HEK293T (cell line): ENCODE measurements around the gene GPR137C.

Experiments
- ARNT ChIP-seq: fragments of 450-650 bp; IDR thresholded peaks from 2 replicates; pipeline ENCODE4 v1.6.1; 2017; ENCODE audit warnings: mild to moderate bottlenecking
- BHLHE40 ChIP-seq: fragments of 450-650 bp; IDR thresholded peaks from 2 replicates; pipeline ENCODE4 v1.6.1; 2016; ENCODE audit warnings: mild to moderate bottlenecking, moderate library complexity, borderline replicate concordance
- CTBP1 ChIP-seq: fragments of 450-650 bp; IDR thresholded peaks from 2 replicates; pipeline ENCODE4 v1.6.1; 2016; ENCODE audit warnings: borderline replicate concordance
- ELF4 ChIP-seq: fragments of 450-650 bp; IDR thresholded peaks from 2 replicates; pipeline ENCODE4 v1.6.1; 2017; ENCODE audit warnings: antibody characterized with exemption
- FOXA1 ChIP-seq: fragments of 450-650 bp; IDR thresholded peaks from 2 replicates; pipeline ENCODE4 v1.6.1; 2016; ENCODE audit warnings: mild to moderate bottlenecking
- FOXK2 ChIP-seq: fragments of 450-650 bp; IDR thresholded peaks from 2 replicates; pipeline ENCODE4 v1.6.1; 2016; ENCODE audit warnings: mild to moderate bottlenecking
- FOXM1 ChIP-seq: fragments of 450-650 bp; IDR thresholded peaks from 2 replicates; pipeline ENCODE4 v1.6.1; 2017; ENCODE audit warnings: mild to moderate bottlenecking, borderline replicate concordance
- HDGF ChIP-seq: fragments of 450-650 bp; IDR thresholded peaks from 2 replicates; pipeline ENCODE4 v1.6.1; 2017; ENCODE audit warnings: antibody characterized with exemption, borderline replicate concordance
- SP1 ChIP-seq: fragments of 450-650 bp; IDR thresholded peaks from 2 replicates; pipeline ENCODE4 v1.6.1; 2017
- SUZ12 ChIP-seq: fragments of 450-650 bp; IDR thresholded peaks from 2 replicates; pipeline ENCODE4 v1.6.1; 2016; ENCODE audit warnings: mild to moderate bottlenecking
- ZNF384 ChIP-seq: fragments of 450-650 bp; IDR thresholded peaks from 2 replicates; pipeline ENCODE4 v1.6.1; 2016

DNA sequence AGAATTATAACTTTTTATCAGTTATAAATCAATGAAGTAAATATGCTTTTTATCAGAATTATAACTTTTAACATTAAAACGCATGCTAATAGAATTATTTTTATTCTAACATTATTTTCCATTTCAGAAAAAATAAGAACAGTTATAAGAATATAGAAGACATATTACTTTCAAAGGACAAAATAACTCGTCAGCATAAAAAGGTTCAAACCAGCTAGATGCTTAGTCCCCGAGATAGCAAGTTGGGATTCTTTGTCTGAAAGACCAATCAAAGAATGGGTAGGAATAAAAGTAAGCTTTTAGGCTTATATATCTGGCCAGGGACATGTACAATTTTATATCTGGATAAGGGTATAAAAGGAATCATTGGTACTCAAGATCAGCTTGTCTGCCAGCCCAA is 66.0 kb downstream of the GPR137C start:
- no peak for TF ChIP-seq HDGF
- TF ChIP-seq FOXM1 = no peak
- TF ChIP-seq FOXA1 = no peak
- TF ChIP-seq BHLHE40 = no peak
- TF ChIP-seq ARNT = no peak
- no peak for TF ChIP-seq ELF4
- TF ChIP-seq FOXK2 = no peak
- no peak for TF ChIP-seq CTBP1
- TF ChIP-seq ZNF384 = no peak
- no peak for TF ChIP-seq SP1
- no peak for TF ChIP-seq SUZ12
